CD4-positive, alpha-beta T cell treated with Interleukin-10 for 1 hour (primary cell): ENCODE measurements around the gene ZBTB7C.

Source experiments
- DNase-seq: peaks from one replicate; pipeline ENCODE4 v3.0.0-alpha.2; 2020

Gene ZBTB7C

GRCh38 chr18:48074929-48075706, 334.1 kb downstream of the ZBTB7C start:
- no peak for DNase-seq

GRCh38 chr18:48073211-48073930, 335.8 kb downstream of the ZBTB7C start:
- DNase-seq: no peak

GRCh38 chr18:48072428-48073204, 336.6 kb downstream of the ZBTB7C start:
- no peak for DNase-seq

GRCh38 chr18:48068916-48069445, 340.2 kb downstream of the ZBTB7C start:
- no peak for DNase-seq

- no peak for DNase-seq
Measured at GRCh38 chr18:48066225-48066652, 342.9 kb downstream of the ZBTB7C start.

- no peak for DNase-seq
Measured at GRCh38 chr18:48065601-48065995, 343.6 kb downstream of the ZBTB7C start.

- no peak for DNase-seq
Measured at GRCh38 chr18:48064978-48065600, 344.1 kb downstream of the ZBTB7C start.

GRCh38 chr18:48061781-48062570, 347.2 kb downstream of the ZBTB7C start:
- DNase-seq: no peak

- no peak for DNase-seq
Measured at GRCh38 chr18:48060970-48061369, 348.2 kb downstream of the ZBTB7C start.

GRCh38 chr18:48060346-48060745, 348.8 kb downstream of the ZBTB7C start:
- no peak for DNase-seq

- DNase-seq: no peak
Measured at GRCh38 chr18:48059455-48060010, 349.6 kb downstream of the ZBTB7C start.

GRCh38 chr18:48058486-48058885, 350.7 kb downstream of the ZBTB7C start:
- no peak for DNase-seq

- no peak for DNase-seq
Measured at GRCh38 chr18:48057018-48057417, 352.2 kb downstream of the ZBTB7C start.

GRCh38 chr18:48055351-48055750, 353.8 kb downstream of the ZBTB7C start:
- DNase-seq: no peak

- no peak for DNase-seq
Measured at GRCh38 chr18:48053881-48054816, 355.0 kb downstream of the ZBTB7C start.

- no peak for DNase-seq
Measured at GRCh38 chr18:48052842-48053241, 356.3 kb downstream of the ZBTB7C start.

- DNase-seq: no peak
Measured at GRCh38 chr18:48051945-48052840, 357.0 kb downstream of the ZBTB7C start.

- DNase-seq: no peak
Measured at GRCh38 chr18:48050176-48050575, 359.0 kb downstream of the ZBTB7C start.

- DNase-seq: no peak
Measured at GRCh38 chr18:48049757-48050156, 359.4 kb downstream of the ZBTB7C start.
